ENCODE results near the gene MOV10. TPM values are rescaled to one million over a fixed set of nuclear protein-coding genes. Genes with fewer than 3 reads are reported as not detected.
A peak's percentile ranks its signal among the peaks of the same experiment; 100 is the strongest.

MOV10 gene
- polyA plus RNA-seq, 2 donors, result 43.2 to 67.6 TPM

DNA sequence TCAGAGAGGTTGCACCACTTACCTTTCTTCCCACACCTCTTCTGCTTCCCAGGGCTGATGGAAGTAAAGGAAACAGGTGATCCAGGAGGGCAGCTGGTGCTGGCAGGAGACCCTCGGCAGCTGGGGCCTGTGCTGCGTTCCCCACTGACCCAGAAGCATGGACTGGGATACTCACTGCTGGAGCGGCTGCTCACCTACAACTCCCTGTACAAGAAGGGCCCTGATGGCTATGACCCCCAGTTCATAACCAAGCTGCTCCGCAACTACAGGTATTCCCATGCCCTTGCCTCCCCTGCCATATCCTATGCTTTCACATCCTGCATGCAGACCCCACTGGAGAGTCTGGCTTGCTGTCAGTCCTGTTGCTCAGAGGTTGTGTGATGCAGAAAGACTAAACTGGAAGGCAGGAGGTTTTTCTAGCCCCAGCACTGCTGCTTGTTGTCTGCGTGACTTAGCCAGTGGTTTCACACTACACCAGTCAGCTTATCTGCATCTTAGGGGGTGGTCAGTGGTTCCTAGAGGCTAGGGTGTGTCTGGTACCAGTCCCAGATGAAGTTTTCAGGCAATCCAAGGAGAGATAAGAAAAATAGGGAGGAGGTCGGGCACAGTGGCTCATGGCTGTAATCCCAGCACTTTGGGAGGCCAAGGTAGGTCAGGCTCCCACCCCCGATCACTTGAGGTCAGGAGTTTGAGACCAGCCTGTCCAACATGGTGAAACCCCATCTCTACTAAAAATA, 22.3 kb downstream of the MOV10 start:
- peaks cover 6 to 15% of the 10 kb centered on the region in 2 donors for H3K4me1 ChIP-seq (ENCODE audit: control insufficient read depth in 2 of 2, insufficient read depth in 2 of 2, low read length in 1 of 2)
- H3K27me3 ChIP-seq (ENCODE audit: control insufficient read depth in 1 of 2, insufficient read depth in 2 of 2, low read length in 2 of 2), result no peaks in the 10 kb centered on the region
- H3K4me3 ChIP-seq (ENCODE audit: low read depth in 1 of 2, low read length in 2 of 2), result no peak overlapping the region
- 90% methylated on average over 7 of the region's 7 CpGs for WGBS, 2 donors
- no peaks in the 10 kb centered on the region for H3K9me3 ChIP-seq (ENCODE audit: control insufficient read depth in 2 of 2, insufficient read depth in 1 of 2, low read depth in 1 of 2, low read length in 1 of 2)
- no peak overlapping the region for H3K27ac ChIP-seq (ENCODE audit: low read depth in 2 of 2, low read length in 1 of 2)
- peaks cover 31 to 61% of the 10 kb centered on the region in 2 donors for H3K36me3 ChIP-seq (ENCODE audit: control insufficient read depth in 2 of 2, insufficient read depth in 2 of 2, low read length in 1 of 2)

DNA sequence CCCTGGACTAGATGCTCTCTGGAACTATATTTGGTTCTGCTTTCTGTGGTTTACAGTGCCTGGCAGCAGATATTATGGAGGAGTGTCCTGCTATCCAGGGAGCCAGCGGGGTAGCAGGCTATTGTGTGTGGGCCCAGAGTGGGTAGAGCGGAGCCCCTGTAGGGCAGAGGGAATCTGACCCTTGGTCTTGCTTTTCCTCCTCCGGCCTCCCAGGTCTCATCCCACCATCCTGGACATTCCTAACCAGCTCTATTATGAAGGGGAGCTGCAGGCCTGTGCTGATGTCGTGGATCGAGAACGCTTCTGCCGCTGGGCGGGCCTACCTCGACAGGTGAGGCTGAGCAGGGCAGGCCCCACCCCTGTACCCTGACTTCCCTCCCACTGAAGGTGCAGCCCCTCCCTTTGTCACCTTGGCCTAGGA, 23.3 kb downstream of the MOV10 start:
- Histone ChIP-seq H3K9me3 (ENCODE audit: control insufficient read depth in 2 of 2, insufficient read depth in 1 of 2, low read depth in 1 of 2, low read length in 1 of 2) (no peaks in the 10 kb centered on the region), H3K36me3 (ENCODE audit: control insufficient read depth in 2 of 2, insufficient read depth in 2 of 2, low read length in 1 of 2) (peaks cover 22 to 54% of the 10 kb centered on the region in 2 donors), H3K4me3 (ENCODE audit: low read depth in 1 of 2, low read length in 2 of 2) (no peak overlapping the region), H3K27me3 (ENCODE audit: control insufficient read depth in 1 of 2, insufficient read depth in 2 of 2, low read length in 2 of 2) (no peaks in the 10 kb centered on the region), H3K27ac (ENCODE audit: low read depth in 2 of 2, low read length in 1 of 2) (no peak overlapping the region), H3K4me1 (ENCODE audit: control insufficient read depth in 2 of 2, insufficient read depth in 2 of 2, low read length in 1 of 2) (peaks cover 6 to 16% of the 10 kb centered on the region in 2 donors)
- WGBS, 2 donors, result 90% methylated on average over 9 of the region's 9 CpGs

DNA sequence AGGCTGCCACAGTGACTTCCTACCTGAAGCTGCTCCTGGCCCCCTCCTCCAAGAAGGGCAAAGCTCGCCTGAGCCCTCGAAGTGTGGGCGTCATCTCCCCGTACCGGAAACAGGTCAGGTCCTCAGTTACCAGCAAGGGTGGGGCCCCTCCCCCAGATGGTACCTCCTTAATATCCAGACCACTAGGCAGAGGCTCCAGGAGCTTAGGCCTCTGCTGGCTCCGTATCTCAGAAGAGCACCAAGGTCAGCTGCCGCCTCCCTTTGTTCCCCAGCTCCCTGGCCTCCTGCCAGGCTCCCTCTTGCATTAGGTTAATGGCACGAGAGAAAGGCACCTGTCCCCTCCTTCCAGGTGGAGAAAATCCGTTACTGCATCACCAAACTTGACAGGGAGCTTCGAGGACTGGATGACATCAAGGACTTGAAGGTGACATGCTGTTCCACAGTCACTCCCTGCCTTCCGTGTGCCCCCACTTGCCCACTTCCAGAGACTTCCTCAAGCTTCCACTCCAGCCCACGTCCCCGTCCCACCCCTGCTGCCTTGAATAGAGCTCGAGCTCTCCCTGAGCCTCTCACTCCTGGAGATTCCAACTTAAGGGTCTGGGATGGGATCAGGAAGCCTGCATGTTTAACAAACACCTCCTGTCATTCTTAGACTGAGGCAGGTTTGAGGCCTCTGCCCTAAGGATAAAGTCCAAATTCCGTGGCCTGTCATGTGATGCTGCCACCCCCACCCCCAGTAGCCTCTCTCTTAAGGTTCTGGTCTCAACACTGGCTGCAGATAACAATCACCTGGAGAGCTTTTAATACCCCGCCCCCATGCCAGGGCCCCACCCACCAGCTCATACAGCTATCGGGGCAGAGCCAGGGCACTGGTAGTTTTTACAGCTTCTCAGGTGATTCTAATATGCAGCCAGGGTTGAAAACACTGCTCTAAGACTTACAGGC, 24.2 kb downstream of the MOV10 start:
- peak overlapping the region; percentile 8 to 14 for H3K27ac ChIP-seq (ENCODE audit: low read depth in 2 of 2, low read length in 1 of 2)
- peaks cover 19 to 53% of the 10 kb centered on the region in 2 donors for H3K36me3 ChIP-seq (ENCODE audit: control insufficient read depth in 2 of 2, insufficient read depth in 2 of 2, low read length in 1 of 2)
- WGBS, 2 donors, result 52 to 64% methylated on average over 17 of the region's 17 CpGs
- no peaks in the 10 kb centered on the region for H3K27me3 ChIP-seq (ENCODE audit: control insufficient read depth in 1 of 2, insufficient read depth in 2 of 2, low read length in 2 of 2)
- H3K4me3 ChIP-seq (ENCODE audit: low read depth in 1 of 2, low read length in 2 of 2), result no peak overlapping the region
- peaks cover 9 to 18% of the 10 kb centered on the region in 2 donors for H3K4me1 ChIP-seq (ENCODE audit: control insufficient read depth in 2 of 2, insufficient read depth in 2 of 2, low read length in 1 of 2)
- no peaks in the 10 kb centered on the region for H3K9me3 ChIP-seq (ENCODE audit: control insufficient read depth in 2 of 2, insufficient read depth in 1 of 2, low read depth in 1 of 2, low read length in 1 of 2)

DNA sequence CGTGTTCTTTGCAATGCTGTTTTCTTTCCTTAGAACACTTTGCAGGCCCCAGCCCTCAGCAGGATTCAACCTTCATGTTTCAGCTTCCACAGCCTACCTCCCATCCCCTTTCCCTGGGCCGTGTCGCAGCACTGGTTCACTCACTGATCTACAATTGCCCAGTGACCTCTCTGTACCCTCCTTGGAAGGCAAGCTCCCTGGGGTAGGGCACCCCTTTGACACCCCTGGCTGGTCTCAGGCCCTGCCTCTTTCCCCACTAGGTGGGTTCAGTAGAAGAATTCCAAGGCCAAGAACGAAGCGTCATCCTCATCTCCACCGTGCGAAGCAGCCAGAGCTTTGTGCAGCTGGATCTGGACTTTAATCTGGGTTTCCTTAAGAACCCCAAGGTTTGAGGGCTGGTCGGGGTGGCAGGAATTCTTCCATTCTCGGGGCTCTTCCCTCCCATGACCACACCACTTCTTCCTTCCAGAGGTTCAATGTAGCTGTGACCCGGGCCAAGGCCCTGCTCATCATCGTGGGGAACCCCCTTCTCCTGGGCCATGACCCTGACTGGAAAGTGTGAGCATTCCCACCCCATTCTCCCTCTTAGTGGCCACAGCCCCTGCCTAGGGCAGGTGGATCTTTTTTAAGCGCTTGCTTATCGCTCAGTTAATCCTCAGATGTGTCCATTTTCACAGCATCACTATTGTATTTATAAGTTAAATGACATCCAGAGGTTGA, 25.1 kb downstream of the MOV10 start:
- Histone ChIP-seq H3K4me3 (ENCODE audit: low read depth in 1 of 2, low read length in 2 of 2) (no peak overlapping the region), H3K4me1 (ENCODE audit: control insufficient read depth in 2 of 2, insufficient read depth in 2 of 2, low read length in 1 of 2) (peaks cover 14 to 21% of the 10 kb centered on the region in 2 donors), H3K36me3 (ENCODE audit: control insufficient read depth in 2 of 2, insufficient read depth in 2 of 2, low read length in 1 of 2) (peaks cover 13 to 49% of the 10 kb centered on the region in 2 donors), H3K9me3 (ENCODE audit: control insufficient read depth in 2 of 2, insufficient read depth in 1 of 2, low read depth in 1 of 2, low read length in 1 of 2) (no peaks in the 10 kb centered on the region), H3K27ac (ENCODE audit: low read depth in 2 of 2, low read length in 1 of 2) (peak overlapping the region; percentile 79 to 87), H3K27me3 (ENCODE audit: control insufficient read depth in 1 of 2, insufficient read depth in 2 of 2, low read length in 2 of 2) (no peaks in the 10 kb centered on the region)
- 75 to 76% methylated on average over 13 of the region's 13 CpGs for WGBS, 2 donors

DNA sequence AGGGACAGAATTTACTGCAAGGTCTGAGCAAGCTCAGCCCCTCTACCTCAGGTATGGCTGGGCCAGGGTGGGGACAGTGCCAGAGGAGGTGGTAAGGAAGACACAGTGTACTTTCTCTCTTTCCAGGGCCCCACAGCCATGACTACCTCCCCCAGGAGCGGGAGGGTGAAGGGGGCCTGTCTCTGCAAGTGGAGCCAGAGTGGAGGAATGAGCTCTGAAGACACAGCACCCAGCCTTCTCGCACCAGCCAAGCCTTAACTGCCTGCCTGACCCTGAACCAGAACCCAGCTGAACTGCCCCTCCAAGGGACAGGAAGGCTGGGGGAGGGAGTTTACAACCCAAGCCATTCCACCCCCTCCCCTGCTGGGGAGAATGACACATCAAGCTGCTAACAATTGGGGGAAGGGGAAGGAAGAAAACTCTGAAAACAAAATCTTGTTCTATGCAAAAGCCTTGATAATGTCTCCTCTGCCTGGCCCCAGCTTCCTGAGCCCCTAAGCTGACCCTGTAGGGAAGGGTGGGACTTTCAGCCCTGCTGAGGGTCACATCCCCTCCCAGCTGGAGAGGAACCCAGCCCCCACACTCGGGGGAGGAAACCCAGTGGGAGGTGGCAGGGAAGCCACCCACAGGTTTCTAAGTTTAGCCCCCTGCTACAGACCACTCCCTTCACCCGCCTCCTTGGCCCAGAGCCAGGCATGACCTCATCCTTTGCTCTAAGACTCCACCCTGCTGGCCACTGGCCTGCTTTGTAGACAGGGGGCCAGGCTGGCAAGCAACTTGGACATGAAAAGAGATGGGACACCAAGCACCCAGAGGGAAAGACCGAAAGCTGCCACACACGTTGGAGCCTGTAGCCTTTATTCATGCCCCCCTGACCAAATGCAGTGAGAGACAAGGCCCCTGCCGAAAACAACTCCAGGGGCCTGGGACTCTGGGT, 26.1 kb downstream of the MOV10 start:
- Histone ChIP-seq H3K27me3 (ENCODE audit: control insufficient read depth in 1 of 2, insufficient read depth in 2 of 2, low read length in 2 of 2) (no peaks in the 10 kb centered on the region), H3K36me3 (ENCODE audit: control insufficient read depth in 2 of 2, insufficient read depth in 2 of 2, low read length in 1 of 2) (peaks cover 9 to 39% of the 10 kb centered on the region in 2 donors), H3K4me1 (ENCODE audit: control insufficient read depth in 2 of 2, insufficient read depth in 2 of 2, low read length in 1 of 2) (peaks cover 15 to 26% of the 10 kb centered on the region in 2 donors), H3K9me3 (ENCODE audit: control insufficient read depth in 2 of 2, insufficient read depth in 1 of 2, low read depth in 1 of 2, low read length in 1 of 2) (no peaks in the 10 kb centered on the region), H3K27ac (ENCODE audit: low read depth in 2 of 2, low read length in 1 of 2) (peak overlapping the region; percentile 79 to 87), H3K4me3 (ENCODE audit: low read depth in 1 of 2, low read length in 2 of 2) (no peak overlapping the region)
- WGBS, 2 donors, result 20 to 31% methylated on average over 7 of the region's 7 CpGs

DNA sequence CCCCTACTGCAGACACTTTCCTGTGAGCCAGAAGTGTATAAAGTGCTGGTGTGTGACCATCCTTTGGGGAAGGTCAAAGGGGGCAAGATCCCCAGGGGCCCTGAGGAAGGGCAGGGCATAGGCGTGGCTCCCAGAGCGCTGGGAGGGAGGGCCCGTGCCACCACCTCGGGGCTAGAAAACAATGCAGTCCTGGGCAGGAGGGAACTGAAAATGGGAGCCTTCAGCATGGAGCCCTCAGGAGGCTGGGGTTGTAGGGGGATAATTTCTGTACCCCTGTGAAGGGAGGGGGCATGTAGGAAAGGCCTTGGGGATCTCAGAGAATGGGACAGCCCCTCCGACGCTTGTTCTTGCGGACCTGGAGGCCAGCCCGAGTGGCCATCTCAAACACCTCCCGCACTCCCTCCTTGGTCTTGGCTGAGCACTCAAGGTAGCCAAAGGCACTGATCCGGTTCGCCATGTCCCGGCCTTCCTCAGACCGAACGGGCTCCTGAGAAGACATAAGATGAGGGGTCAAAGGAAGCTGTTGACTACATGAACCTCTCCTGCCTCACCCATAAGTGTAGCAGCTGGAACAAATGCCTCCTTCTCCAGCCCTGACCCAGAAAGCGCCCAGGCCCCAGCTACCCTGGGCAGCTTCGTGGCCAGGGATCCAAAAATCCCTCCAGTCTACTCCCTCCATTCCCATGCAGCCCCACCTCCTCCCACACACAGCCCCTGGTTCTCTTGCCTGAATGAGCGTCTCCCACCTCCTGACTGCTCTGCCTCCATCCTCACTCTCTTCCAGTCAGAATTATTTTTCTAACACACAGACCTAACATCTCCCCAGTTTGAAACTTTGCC, 27.0 kb downstream of the MOV10 start:
- 68 to 77% methylated on average over 17 of the region's 17 CpGs for WGBS, 2 donors
- peak overlapping the region; percentile 73 to 87 for H3K27ac ChIP-seq (ENCODE audit: low read depth in 2 of 2, low read length in 1 of 2)
- peaks cover 9 to 34% of the 10 kb centered on the region in 2 donors for H3K36me3 ChIP-seq (ENCODE audit: control insufficient read depth in 2 of 2, insufficient read depth in 2 of 2, low read length in 1 of 2)
- no peaks in the 10 kb centered on the region for H3K9me3 ChIP-seq (ENCODE audit: control insufficient read depth in 2 of 2, insufficient read depth in 1 of 2, low read depth in 1 of 2, low read length in 1 of 2)
- peaks cover 17 to 32% of the 10 kb centered on the region in 2 donors for H3K4me1 ChIP-seq (ENCODE audit: control insufficient read depth in 2 of 2, insufficient read depth in 2 of 2, low read length in 1 of 2)
- H3K4me3 ChIP-seq (ENCODE audit: low read depth in 1 of 2, low read length in 2 of 2), result no peak overlapping the region
- no peaks in the 10 kb centered on the region for H3K27me3 ChIP-seq (ENCODE audit: control insufficient read depth in 1 of 2, insufficient read depth in 2 of 2, low read length in 2 of 2)

DNA sequence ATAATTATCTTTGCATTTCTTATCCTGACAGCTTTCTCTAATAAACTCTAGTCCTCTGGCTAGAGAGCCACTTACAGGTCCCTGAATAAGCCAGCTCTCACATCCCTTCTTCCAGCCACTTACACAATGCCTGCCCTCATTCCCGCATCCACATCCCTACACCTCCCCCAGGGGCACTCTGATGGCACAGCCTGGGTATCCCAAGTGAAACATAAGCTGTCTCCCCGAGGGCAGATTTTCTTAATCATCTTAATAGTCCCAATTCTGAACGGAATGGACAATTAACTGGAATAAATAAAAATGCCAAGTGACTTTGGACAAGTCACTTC, 27.6 kb downstream of the MOV10 start:
- Histone ChIP-seq H3K4me1 (ENCODE audit: control insufficient read depth in 2 of 2, insufficient read depth in 2 of 2, low read length in 1 of 2) (peaks cover 17 to 32% of the 10 kb centered on the region in 2 donors), H3K4me3 (ENCODE audit: low read depth in 1 of 2, low read length in 2 of 2) (no peak overlapping the region), H3K36me3 (ENCODE audit: control insufficient read depth in 2 of 2, insufficient read depth in 2 of 2, low read length in 1 of 2) (peaks cover 4 to 29% of the 10 kb centered on the region in 2 donors), H3K27me3 (ENCODE audit: control insufficient read depth in 1 of 2, insufficient read depth in 2 of 2, low read length in 2 of 2) (no peaks in the 10 kb centered on the region), H3K9me3 (ENCODE audit: control insufficient read depth in 2 of 2, insufficient read depth in 1 of 2, low read depth in 1 of 2, low read length in 1 of 2) (no peaks in the 10 kb centered on the region), H3K27ac (ENCODE audit: low read depth in 2 of 2, low read length in 1 of 2) (peak overlapping the region; percentile 73 to 87)
- WGBS, 2 donors, result 43 to 56% methylated on average over 3 of the region's 3 CpGs

Data from esophagus (tissue), 2 donors.